ENCODE results near the gene ZFP92.

The ZFP92 gene

GRCh38 chrX:153412746-153413720 is 1.8 kb downstream of the ZFP92 start:
- no peak for FAIRE-seq
- DNase-seq (ENCODE audit: insufficient read length), result no peak
- TF ChIP-seq POLR2AphosphoS5 (IDR thresholded peaks at IDR 0.05; ENCODE audit: low read depth, low read length) (no peak), TAF1 (IDR thresholded peaks at IDR 0.05; ENCODE audit: borderline replicate concordance, low read depth, low read length) (no peak), POLR2A (IDR thresholded peaks at IDR 0.05; ENCODE audit: low read depth, low read length) (no peak)

GRCh38 chrX:153413731-153414130 is 2.5 kb downstream of the ZFP92 start:
- TF ChIP-seq POLR2AphosphoS5 (IDR thresholded peaks at IDR 0.05; ENCODE audit: low read depth, low read length) (no peak), TAF1 (IDR thresholded peaks at IDR 0.05; ENCODE audit: borderline replicate concordance, low read depth, low read length) (no peak), POLR2A (IDR thresholded peaks at IDR 0.05; ENCODE audit: low read depth, low read length) (no peak)
- DNase-seq (ENCODE audit: insufficient read length) (no peak), FAIRE-seq (no peak)

GRCh38 chrX:153414856-153415510 is 3.7 kb downstream of the ZFP92 start:
- no peak for TF ChIP-seq TAF1 (IDR thresholded peaks at IDR 0.05; ENCODE audit: borderline replicate concordance, low read depth, low read length)
- no peak for TF ChIP-seq POLR2A (IDR thresholded peaks at IDR 0.05; ENCODE audit: low read depth, low read length)
- no peak for TF ChIP-seq POLR2AphosphoS5 (IDR thresholded peaks at IDR 0.05; ENCODE audit: low read depth, low read length)
- FAIRE-seq (no peak), DNase-seq (ENCODE audit: insufficient read length) (no peak)

- TF ChIP-seq POLR2A (IDR thresholded peaks at IDR 0.05; ENCODE audit: low read depth, low read length), result no peak
- TF ChIP-seq TAF1 (IDR thresholded peaks at IDR 0.05; ENCODE audit: borderline replicate concordance, low read depth, low read length), result no peak
- TF ChIP-seq POLR2AphosphoS5 (IDR thresholded peaks at IDR 0.05; ENCODE audit: low read depth, low read length), result no peak
- no peak for FAIRE-seq
- no peak for DNase-seq (ENCODE audit: insufficient read length)
Measured at GRCh38 chrX:153416781-153417450, 5.6 kb downstream of the ZFP92 start.

- TF ChIP-seq POLR2AphosphoS5 (IDR thresholded peaks at IDR 0.05; ENCODE audit: low read depth, low read length) (no peak), POLR2A (IDR thresholded peaks at IDR 0.05; ENCODE audit: low read depth, low read length) (no peak), TAF1 (IDR thresholded peaks at IDR 0.05; ENCODE audit: borderline replicate concordance, low read depth, low read length) (no peak)
- FAIRE-seq, result no peak
- no peak for DNase-seq (ENCODE audit: insufficient read length)
Measured at GRCh38 chrX:153417637-153418036, 6.4 kb downstream of the ZFP92 start.

- FAIRE-seq (no peak), DNase-seq (ENCODE audit: insufficient read length) (no peak)
- no peak for TF ChIP-seq POLR2AphosphoS5 (IDR thresholded peaks at IDR 0.05; ENCODE audit: low read depth, low read length)
- TF ChIP-seq TAF1 (IDR thresholded peaks at IDR 0.05; ENCODE audit: borderline replicate concordance, low read depth, low read length), result no peak
- no peak for TF ChIP-seq POLR2A (IDR thresholded peaks at IDR 0.05; ENCODE audit: low read depth, low read length)
Measured at GRCh38 chrX:153420851-153421599, 9.8 kb downstream of the ZFP92 start.

- FAIRE-seq (no peak), DNase-seq (ENCODE audit: insufficient read length) (no peak)
- no peak for TF ChIP-seq POLR2AphosphoS5 (IDR thresholded peaks at IDR 0.05; ENCODE audit: low read depth, low read length)
- no peak for TF ChIP-seq TAF1 (IDR thresholded peaks at IDR 0.05; ENCODE audit: borderline replicate concordance, low read depth, low read length)
- TF ChIP-seq POLR2A (IDR thresholded peaks at IDR 0.05; ENCODE audit: low read depth, low read length), result no peak
Measured at GRCh38 chrX:153421856-153422255, 10.6 kb downstream of the ZFP92 start.

- no peak for TF ChIP-seq POLR2A (IDR thresholded peaks at IDR 0.05; ENCODE audit: low read depth, low read length)
- TF ChIP-seq POLR2AphosphoS5 (IDR thresholded peaks at IDR 0.05; ENCODE audit: low read depth, low read length), result no peak
- no peak for TF ChIP-seq TAF1 (IDR thresholded peaks at IDR 0.05; ENCODE audit: borderline replicate concordance, low read depth, low read length)
- DNase-seq (ENCODE audit: insufficient read length), result no peak
- FAIRE-seq, result no peak
Measured at GRCh38 chrX:153423652-153424051, 12.4 kb downstream of the ZFP92 start.

GRCh38 chrX:153426204-153426603 is 14.9 kb downstream of the ZFP92 start:
- no peak for DNase-seq (ENCODE audit: insufficient read length)
- TF ChIP-seq POLR2AphosphoS5 (IDR thresholded peaks at IDR 0.05; ENCODE audit: low read depth, low read length) (no peak), POLR2A (IDR thresholded peaks at IDR 0.05; ENCODE audit: low read depth, low read length) (no peak), TAF1 (IDR thresholded peaks at IDR 0.05; ENCODE audit: borderline replicate concordance, low read depth, low read length) (no peak)
- no peak for FAIRE-seq

- no peak for TF ChIP-seq POLR2AphosphoS5 (IDR thresholded peaks at IDR 0.05; ENCODE audit: low read depth, low read length)
- TF ChIP-seq POLR2A (IDR thresholded peaks at IDR 0.05; ENCODE audit: low read depth, low read length), result no peak
- no peak for TF ChIP-seq TAF1 (IDR thresholded peaks at IDR 0.05; ENCODE audit: borderline replicate concordance, low read depth, low read length)
- FAIRE-seq (no peak), DNase-seq (ENCODE audit: insufficient read length) (no peak)
Measured at GRCh38 chrX:153430796-153431195, 19.5 kb downstream of the ZFP92 start.
